ENCODE data around the gene IRAK1.

- TF ChIP-seq CTCF (IDR thresholded peaks at IDR 0.05) (no peak), POLR2A (IDR thresholded peaks at IDR 0.05) (no peak)
These were observed 6.7 kb downstream of the IRAK1 start for GRCh38 chrX:154013001-154013421.
